NCI-H345 treated with DMSO at 0.1 percent for 48 hours (cell line): ENCODE measurements around the gene ZDHHC14.
"Not testable (repeated sequence)": the region's sequence is repeated elsewhere in the genome, so short reads cannot be mapped to it uniquely, and the experiment has no call there.

Experiments used
- DNase-seq: peaks from one replicate; lab custom pipeline; 2025; ENCODE audit not compliant: unreplicated experiment; lab: John Stamatoyannopoulos, UW

ZDHHC14 gene

DNA sequence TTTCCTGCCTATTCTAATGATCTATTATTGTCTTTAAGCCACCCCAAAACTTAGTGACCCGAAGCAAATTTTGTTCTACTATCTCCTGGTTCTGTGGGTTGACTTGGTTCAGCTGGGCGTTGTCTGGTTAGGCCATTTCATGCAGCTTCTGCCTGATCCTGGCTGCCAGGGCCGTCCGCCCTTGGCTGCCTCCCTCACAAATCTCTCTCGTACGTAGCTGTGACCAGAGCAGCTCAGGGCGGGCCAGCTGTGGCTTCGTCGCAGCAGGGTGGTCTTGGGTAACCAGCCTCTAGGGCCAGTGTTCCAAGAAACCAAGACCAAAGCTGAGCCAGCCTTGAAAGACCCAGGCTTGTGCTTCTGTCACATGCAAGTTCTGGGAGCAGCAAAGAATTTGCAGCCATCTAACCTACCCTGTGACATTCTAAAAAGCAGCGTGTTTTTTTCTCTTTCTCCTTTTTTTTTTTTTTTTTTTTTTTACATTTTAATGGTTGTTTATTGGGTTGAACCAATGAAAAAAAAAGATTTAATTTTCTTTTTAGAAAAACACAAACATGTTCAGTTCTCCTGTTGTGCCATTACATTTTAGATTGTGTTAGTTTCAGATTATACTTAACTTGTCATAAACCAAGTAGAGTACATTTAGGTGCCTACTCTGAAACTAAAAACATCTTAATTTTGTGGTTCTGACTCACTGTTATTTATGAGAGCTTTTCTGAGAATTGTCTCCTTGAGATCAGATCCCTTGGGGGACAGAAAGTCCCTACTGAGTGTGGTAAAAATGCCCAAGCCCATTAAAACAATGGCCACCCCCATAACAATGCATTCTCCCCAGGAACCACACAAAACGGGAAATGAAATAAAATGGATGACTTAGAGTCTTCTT, 83.9 kb downstream of the ZDHHC14 start:
- DNase-seq, result no peak

DNA sequence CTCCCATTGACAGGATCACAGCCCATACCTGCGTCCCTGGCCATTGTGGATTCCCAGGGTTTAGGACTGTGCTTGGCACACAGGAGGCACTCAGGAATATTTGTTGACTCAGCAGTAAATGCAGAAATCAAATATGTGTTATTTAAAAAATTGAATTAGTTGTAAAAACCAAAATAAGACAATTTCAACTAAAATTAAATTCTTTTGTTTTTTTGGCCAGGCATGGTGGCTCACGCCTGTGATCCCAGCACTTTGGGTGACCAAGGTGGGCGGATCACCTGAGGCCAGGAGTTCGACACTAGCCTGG, 85.3 kb downstream of the ZDHHC14 start:
- DNase-seq, result no peak

DNA sequence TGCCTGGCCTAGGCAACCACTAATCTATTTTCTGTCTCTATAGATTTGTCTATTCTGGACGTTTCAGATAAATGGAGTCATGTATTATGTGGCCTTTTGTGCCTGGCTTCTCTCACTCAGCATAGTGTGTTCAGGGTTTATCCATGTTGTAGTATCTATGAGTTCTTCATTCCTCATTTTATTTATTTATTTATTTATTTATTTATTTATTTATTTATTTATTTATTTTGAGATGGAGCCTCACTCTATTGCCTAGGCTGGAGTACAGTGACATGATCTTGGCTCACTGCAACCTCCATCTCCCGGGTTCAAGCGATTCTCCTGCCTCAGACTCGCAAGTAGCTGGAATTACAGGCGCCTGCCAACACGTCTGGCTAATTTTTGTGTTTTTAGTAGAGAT, 86.3 kb downstream of the ZDHHC14 start:
- DNase-seq, result not testable (repeated sequence)

DNA sequence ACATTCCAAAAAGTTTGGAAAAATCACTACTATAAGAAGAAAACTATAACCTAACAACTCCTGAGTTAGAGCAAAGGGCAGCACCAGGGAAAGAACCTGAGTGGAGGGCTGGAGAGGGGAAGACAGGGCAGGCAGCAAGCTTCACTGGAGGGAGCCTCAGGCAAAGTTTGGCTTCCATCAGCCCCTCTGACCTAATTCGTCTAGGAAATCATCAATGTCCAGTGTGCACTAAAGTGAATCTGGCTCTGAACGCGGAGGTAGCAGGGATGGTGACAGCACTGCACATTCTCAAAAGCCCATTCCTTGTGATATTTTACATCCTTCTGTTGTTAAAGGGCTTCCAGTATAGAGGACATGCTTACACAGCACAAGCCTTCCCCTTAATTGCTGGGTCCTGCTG, 87.1 kb downstream of the ZDHHC14 start:
- no peak for DNase-seq

DNA sequence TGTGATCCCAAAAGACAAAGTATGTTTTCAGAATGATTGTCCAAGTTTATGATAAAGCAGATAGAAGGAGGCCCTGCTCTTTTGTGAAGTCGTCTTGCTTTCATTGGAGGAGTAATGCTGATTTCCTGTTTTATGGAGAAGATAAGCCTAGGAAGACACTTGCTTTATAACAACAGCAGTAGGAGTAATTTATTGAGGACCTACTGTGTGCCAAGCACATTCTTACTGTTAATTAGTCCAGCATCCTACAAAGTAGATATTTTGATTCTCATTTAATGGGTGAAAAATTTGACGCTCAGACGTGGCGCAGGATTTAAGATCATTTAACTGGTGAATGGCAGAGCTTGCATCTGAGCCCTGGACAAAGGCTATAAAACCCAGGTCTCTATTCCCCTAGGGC, 87.6 kb downstream of the ZDHHC14 start:
- no peak for DNase-seq

DNA sequence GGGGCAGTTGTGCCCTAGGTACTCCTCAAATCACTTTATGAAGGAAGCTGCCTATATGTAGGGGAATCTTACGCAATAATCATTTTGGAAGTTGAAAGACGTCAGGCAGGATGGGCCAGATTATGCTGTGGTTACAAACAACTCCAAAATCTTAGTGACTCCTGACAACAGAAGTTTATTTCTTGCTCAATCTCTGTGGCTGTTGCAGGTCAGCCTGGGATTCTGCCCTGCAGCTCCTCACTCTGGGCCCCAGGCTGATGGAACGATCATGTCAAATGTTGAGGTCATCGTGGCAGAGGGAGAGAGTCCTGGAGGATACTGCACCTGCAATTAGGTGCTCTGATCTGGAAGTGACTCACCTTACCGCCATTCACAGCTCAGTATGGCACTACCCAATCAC, 88.4 kb downstream of the ZDHHC14 start:
- DNase-seq, result no peak

DNA sequence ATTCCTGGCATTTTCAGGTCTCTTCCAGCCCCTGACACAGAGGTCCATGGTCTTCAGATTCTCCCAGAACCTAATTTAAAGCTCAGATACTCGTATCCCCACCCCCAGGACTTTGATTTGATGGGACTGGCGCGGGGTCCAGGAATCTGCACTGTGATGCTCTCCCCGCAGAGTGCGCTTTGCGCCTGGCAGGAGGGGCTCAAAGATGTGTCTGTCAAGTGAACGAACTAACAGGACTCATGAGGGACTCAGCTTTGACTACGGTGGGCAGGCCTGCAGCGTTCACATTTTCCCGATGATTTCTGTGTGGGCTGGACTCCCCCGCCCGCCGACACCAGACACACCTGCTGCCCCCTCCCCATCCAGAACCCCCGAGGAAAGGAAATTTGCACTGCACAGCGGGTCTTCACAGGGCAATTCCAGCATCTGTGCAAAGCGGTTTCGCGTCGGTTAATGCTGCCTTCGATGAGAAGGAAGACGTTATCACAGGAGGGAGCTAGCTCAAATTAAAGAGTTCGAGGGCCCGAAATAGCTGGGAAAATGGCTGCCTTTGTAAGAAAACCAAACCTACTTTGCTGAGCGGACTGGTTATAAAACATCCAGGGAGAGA, 90.2 kb downstream of the ZDHHC14 start:
- DNase-seq, result no peak

DNA sequence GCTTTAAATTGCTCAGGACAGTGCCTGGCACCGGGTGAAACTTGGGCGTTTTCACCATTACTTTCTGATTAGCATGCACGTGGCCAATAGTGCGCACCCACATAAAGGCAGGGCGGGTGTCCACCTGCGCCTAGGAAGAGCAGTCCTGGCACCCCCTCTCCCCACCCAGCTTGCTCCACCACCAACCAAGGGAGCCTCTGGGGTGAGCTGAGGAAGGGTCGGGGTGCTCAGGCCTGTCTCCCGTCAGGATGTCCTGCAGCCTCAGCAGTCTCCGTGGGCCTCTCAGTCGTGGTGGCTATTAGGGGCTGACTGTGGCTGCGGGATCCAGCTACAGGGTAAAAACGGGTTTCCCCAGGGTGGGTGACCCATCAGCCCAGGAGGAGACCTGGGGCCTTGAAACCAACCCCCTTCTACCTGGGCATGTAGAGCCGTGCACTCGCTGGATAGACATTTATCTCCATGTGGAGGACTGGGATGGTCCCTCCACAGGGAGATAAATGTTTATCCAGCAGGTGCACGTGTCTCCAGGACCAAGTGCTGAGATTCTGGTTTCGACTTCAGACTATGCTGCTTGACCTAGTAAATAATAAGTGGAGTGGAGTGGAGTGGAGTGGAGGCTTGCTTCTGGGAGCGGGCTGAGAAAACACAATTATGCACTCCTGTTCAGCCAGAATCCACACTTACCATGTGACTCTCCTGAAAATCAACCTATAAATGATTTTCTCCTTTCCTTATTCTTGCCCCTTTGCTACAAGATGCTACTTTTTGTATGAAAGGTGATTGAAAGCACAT, 91.1 kb downstream of the ZDHHC14 start:
- DNase-seq, result no peak

DNA sequence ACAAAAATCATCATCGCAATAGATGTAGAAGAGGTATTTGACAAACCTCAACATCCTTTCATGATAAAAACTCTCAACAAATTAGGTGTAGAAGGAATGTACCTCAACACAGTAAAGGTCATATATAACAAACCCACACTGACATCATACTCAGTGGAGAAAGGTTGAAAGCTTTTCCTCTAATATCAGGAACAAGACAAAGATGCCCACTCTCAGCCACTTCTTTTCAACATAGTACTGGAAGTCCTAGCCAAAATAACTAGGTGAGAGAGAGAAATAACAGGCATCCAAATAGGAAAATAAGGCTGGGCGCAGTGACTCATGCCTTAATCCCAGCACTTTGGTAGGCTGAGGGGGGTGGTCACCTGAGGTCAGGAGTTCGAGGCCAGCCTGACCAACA, 95.8 kb downstream of the ZDHHC14 start:
- no peak for DNase-seq

DNA sequence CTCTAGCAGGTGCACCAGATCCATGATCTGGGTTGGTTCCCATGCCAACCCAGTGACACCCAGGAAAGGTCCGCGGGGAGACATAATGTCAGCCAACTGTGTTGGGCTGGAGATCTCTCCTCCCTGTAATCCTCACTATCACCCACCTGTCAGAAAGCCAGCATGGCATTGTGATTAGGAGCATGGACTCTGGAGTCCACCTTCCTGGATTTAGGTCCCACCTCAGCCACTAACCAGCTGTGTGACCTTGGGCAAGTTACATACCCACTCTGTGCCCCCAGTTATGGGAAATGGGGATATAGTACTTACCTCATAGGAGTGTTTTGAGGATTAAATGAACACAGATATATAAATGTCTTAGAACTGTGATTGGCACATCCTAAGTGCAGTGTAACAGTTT, 97.9 kb downstream of the ZDHHC14 start:
- no peak for DNase-seq

DNA sequence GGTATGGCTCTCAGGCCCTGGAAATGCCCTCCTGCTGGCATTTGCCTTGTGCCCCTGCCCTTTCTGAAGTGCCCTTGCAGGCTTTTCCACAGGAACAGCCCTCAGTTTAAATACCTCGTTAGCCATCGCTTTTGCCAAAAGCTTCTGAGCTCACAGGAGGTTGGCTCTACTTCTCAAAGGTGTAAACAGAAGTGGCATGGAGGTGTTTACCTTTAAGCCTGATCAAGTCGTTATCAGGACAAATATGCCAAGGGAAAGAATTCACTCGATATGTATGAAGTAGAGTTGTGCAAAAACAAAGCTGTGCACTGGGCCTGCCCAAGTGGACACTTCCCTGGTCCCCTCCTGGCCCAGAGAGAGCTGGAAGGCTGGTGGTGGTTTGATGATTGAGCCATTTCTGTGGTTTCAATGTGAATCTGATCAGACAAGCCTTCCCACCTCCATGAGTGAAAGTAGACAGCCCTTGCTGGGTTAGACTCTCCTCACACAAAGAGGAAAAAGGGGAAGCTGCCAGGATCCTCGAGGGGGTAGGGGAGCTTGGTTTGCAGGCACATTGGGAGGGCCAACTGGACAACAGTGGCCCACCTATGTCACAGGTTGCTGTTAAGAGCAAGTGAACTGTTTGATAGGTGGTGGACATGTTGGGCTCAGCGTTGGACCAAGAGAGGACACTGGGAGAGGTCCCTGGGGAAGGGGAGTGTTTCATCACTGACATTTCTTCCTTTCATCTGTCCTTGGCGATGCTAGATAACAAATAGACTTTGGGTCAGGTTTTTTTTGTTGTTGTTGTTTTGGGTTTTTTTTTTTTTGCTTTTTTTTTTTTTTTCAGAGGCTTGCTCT, 98.7 kb downstream of the ZDHHC14 start:
- no peak for DNase-seq

DNA sequence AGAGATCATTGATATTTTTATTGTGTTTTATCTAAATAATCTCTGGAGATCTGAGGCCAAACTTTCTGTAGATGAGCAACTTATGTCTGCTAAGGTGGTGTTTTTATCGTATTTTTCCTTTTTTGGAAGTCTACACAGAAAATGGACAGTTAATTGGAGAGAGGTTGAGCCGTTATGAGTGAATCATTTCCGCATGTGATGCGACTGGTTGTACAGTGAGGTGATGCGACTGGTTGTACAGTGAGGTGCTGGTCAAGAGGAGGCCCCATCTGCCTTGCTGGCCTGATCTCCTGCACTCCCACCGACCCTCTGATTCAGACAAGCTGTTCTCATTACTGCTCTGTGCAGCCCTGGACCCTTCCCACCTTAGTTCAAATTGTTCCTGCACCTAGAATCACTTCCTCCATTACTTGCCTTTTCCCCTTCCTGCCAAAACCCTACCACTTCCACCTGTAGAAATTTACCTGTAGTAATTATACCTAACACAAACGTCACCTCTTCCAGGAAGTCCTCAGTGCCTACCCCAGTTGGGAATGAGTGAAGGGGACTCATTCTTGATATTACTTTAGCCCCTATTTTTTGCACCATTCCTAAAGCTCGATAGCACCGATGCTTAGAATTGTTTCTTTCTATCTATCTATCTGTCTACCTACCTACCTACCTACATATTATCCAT, 100.3 kb downstream of the ZDHHC14 start:
- DNase-seq, result no peak

DNA sequence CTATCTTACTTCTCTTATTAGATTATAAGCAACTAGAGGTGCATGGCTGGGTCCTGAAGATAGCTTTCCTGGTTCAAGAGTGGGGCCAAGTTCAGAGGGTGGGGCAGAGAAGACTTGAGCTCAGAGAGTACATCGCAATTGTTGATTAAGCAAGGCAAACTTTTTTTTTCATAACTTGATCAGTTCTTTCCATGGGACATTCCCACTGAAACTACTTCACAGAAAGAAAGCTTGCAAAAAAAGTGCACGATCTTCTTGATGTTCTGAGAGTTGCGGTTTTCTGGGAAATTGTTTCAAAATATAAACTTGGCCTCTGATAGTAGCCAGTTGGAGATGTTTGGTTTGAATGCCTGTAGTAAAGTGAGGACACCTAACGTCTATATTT, 100.9 kb downstream of the ZDHHC14 start:
- DNase-seq, result no peak

DNA sequence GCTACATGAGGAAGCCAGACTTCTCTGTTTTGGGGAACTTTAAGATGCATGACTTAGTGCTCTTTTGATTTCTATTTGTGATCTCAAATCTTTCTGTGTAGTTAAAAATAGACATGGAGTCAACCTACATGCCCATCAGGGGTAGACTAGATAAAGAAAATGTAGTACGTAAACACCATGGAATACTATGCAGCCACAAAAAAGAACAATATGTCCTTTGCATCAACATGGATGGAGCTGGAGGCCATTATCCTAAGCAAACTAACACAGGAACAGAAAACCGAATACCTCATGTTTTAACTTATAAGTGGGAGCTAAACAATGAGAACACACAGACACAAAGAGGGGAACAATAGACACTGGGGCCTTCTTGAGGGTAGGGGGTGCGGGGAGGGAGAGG, 102.8 kb downstream of the ZDHHC14 start:
- DNase-seq, result no peak

DNA sequence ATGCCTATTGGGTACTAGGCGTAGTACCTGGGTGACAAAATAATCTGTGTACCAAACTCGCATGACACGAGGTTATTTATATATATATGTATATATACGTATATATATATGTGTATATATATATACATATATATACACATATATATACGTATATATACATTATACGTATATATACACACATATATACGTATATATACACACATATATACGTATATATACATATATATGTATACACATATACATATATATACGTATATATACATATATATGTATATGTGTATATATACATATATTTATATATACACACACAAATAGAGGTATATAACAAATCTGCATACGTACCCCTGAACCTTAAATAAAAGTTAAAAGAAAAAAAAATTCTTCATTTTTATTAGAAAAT, 103.2 kb downstream of the ZDHHC14 start:
- no peak for DNase-seq

DNA sequence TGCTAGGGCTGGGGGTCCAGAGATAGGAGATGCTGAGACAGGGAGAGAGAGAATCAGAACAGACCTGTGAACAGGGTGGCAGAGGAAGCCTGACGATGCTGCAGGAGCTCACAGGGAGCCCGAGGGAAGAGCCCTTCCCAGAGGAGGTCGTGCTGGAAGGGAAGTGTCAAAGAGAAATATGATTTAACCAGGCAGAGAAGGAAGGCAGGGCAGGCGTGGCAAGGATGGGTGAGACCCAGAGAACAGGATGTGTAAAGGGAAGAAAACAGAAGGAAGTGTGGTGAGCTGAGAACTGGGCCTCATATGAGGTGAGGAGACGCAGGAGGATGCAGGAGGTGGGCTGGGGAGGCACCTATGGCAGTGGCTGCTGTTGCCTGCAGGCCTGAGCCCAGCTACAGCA, 105.6 kb downstream of the ZDHHC14 start:
- DNase-seq, result no peak

DNA sequence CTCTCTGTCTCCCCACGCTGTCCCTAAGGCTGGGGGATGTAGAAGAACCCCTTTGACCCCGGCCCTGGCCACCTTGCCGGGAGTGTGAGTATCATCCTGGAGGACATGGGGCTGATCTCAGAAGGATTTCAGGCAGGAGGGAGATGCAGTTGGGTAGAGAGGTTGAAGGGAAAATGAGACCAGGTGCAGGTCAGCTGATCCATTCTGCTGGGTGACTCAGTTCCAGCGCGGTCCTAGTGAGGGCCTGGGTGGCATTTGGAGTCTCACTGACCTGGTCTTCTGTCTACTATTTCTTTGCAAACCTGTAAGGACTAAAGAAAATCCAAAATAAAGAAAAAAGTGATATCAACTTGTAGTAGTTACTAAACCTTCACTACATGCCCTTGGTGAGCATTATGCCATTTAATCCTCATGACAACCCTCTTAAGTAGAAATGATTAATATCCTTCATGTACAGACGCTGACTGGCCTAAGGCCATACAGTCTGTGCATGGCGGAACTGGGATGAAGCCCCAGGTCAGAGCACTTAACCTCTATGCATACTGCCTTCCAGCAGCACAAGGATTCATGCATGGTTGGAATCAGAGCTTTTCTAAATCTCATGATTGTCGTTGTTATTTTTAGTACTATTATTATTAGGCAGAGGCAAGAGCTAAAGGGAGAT, 106.3 kb downstream of the ZDHHC14 start:
- no peak for DNase-seq

DNA sequence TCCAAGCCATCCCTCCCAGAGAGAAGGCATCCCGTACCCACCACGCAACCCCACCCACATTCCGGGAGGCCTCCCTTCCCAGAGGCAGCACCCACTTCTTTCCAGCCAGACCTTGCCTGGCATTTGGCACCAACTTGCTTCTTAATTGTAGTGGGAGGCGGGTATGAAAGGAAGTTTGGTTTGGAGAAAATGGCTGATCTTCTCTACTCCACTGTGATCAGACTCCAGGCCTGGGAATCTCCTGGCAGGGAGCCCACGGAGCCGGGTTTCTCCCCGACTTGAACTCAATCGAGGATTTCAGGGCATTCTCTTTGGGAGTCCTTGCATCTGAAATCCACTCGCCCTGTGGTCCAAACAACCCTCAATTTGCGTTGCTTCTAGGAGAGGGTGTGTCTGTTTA, 107.1 kb downstream of the ZDHHC14 start:
- no peak for DNase-seq

DNA sequence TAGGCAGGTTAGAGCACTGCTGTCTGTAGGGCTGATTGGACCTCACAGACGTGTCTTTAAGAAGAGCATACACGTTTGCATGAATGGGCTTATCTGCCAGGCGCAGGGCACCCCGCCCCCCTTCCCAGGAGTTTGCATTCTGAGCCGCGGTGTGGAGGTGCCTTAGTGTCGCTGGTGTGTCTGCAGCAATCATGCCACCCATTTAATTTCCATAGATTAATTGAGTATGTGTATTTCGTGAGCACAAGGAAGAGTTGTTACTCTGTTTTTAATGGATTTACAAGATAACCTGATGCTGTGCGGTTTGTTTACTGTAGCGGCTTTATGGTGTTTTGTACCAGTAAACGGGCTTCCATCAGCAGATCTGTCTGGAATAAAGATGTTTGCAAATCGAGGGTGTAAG, 107.7 kb downstream of the ZDHHC14 start:
- no peak for DNase-seq

DNA sequence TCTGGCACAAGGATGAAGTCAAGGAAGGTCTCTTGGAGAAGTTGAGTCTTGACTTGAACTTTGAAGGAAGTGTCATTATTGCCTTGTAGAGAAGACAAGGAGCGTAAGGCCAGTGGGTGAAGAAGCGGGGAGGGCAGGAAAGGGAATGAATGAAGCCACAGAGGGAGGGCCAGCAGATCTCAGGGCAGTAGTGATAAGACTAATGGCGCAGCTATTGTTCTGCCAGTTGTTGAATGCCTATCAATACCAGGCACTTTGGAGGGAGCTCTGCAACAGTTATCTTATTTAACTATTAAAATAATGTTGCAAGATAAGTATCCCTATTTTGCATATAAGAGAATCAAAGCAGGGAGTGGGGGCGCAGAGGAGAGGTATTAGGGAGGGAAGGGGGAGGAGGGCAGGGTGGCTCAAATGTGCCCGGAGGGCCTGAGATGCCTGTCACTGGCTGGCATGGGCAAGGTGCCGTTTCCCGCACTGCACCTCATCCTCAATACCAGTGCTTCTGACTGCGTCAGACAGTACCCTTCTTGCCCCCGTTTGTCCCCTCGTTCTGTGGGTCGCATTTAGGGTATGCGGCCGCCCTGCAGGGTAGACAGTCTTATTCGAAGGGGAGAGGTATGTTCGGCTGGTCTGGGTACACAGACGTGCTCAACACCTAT, 109.8 kb downstream of the ZDHHC14 start:
- DNase-seq, result no peak
